ENCODE measurements around the gene PAPSS1. TPM values are rescaled to one million over a fixed set of nuclear protein-coding genes. Genes with fewer than 3 reads are reported as not detected.

The PAPSS1 gene
- total RNA-seq, 1 donor from 2014 or later, result 36.0 TPM

GRCh38 chr4:107629318-107629717, 90.7 kb downstream of the PAPSS1 start:
- Mint-ChIP-seq H3K9me3 (no peaks in the 10 kb centered on the region), H3K36me3 (ENCODE audit: low read depth) (peaks cover 11% of the 10 kb centered on the region), H3K27ac (no peak overlapping the region), H3K4me3 (no peak overlapping the region), H3K27me3 (ENCODE audit: insufficient read depth) (no peaks in the 10 kb centered on the region), H3K4me1 (ENCODE audit: low read depth) (no peaks in the 10 kb centered on the region)
- intact Hi-C loops (cut with micrococcal nuclease), result no loop called here
- DNase-seq (ENCODE audit: low spot score), result no peak

DNA sequence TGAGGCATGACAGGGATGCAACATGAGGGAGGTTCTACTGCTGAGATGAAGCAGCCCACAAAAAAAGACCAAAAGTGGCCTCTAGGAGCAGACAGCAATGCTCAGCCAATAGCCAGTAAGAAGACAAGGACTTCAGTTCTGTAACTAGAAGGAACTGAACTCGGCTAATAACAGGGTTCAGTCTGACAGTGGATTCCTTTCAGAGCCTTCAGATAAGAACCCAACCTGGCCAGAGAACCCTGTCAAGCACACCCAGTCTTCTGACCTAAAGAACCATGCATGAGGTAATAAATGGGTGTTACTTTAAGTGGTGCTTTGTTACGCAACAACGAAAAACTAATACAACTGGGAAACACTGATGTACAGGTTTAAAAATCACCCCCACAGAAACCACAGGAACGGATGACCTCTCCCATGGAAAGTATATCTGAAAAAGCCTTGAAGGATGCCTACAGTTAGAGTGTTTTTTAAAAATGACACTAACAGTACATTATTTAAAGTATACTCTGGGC, 94.6 kb downstream of the PAPSS1 start:
- Mint-ChIP-seq H3K36me3 (ENCODE audit: low read depth) (peaks cover 6% of the 10 kb centered on the region), H3K27me3 (ENCODE audit: insufficient read depth) (no peaks in the 10 kb centered on the region), H3K27ac (no peak overlapping the region), H3K9me3 (no peaks in the 10 kb centered on the region), H3K4me3 (no peak overlapping the region), H3K4me1 (ENCODE audit: low read depth) (no peaks in the 10 kb centered on the region)
- intact Hi-C loops (cut with micrococcal nuclease), result no loop called here
- no peak for DNase-seq (ENCODE audit: low spot score)

GRCh38 chr4:107624024-107624423, 96.0 kb downstream of the PAPSS1 start:
- Mint-ChIP-seq H3K27ac (no peak overlapping the region), H3K4me1 (ENCODE audit: low read depth) (no peaks in the 10 kb centered on the region), H3K36me3 (ENCODE audit: low read depth) (no peaks in the 10 kb centered on the region), H3K4me3 (no peak overlapping the region), H3K9me3 (no peaks in the 10 kb centered on the region), H3K27me3 (ENCODE audit: insufficient read depth) (no peaks in the 10 kb centered on the region)
- no peak for DNase-seq (ENCODE audit: low spot score)
- intact Hi-C loops (cut with micrococcal nuclease), result no loop called here

DNA sequence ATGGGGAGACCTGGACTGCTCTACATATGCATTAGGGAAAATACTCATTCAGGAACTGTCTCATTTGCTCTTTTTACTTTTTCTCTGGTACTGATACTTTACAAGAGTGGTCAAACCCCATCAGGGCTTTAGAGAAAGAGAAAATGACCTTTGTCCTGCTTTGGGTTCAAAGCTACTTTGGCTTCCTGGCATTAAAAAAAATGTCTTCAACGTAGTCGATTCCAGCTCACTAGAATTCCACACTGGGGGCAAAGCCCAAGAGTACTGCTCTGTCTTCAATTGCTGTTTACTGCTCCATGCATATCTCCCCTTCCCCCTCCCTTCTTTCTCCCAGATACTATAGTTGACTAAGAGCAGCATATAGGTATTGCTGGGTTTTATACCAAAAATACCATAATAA, 98.0 kb downstream of the PAPSS1 start:
- no peak overlapping the region for H3K4me3 Mint-ChIP-seq
- no peaks in the 10 kb centered on the region for H3K9me3 Mint-ChIP-seq
- intact Hi-C loops (cut with micrococcal nuclease), result no loop called here
- H3K27me3 Mint-ChIP-seq (ENCODE audit: insufficient read depth), result no peaks in the 10 kb centered on the region
- H3K27ac Mint-ChIP-seq, result no peak overlapping the region
- H3K4me1 Mint-ChIP-seq (ENCODE audit: low read depth), result no peaks in the 10 kb centered on the region
- no peak for DNase-seq (ENCODE audit: low spot score)
- H3K36me3 Mint-ChIP-seq (ENCODE audit: low read depth), result no peaks in the 10 kb centered on the region

DNA sequence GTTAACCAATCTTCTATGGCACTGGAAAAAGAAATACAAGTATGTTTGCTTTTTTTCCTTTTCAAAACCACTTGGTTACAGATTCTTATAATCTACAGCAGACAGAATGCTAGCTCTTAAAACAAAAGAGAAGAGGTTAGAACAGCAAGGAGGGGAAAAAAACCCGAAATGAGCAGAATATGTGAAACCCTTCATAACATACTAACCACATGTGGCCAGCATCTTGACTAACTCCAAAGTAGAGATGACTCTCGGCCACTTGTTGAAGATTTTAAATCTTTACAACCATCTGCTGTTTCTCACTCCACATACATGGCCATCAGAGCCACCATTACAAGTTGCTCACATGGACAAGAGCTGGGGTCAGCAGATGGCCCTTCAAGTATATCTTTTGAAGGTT, 100.3 kb downstream of the PAPSS1 start:
- no peaks in the 10 kb centered on the region for H3K4me1 Mint-ChIP-seq (ENCODE audit: low read depth)
- no peak overlapping the region for H3K27ac Mint-ChIP-seq
- DNase-seq (ENCODE audit: low spot score), result no peak
- no peak overlapping the region for H3K4me3 Mint-ChIP-seq
- intact Hi-C loops (cut with micrococcal nuclease), result no loop called here
- no peaks in the 10 kb centered on the region for H3K9me3 Mint-ChIP-seq
- H3K27me3 Mint-ChIP-seq (ENCODE audit: insufficient read depth), result no peaks in the 10 kb centered on the region
- no peaks in the 10 kb centered on the region for H3K36me3 Mint-ChIP-seq (ENCODE audit: low read depth)

DNA sequence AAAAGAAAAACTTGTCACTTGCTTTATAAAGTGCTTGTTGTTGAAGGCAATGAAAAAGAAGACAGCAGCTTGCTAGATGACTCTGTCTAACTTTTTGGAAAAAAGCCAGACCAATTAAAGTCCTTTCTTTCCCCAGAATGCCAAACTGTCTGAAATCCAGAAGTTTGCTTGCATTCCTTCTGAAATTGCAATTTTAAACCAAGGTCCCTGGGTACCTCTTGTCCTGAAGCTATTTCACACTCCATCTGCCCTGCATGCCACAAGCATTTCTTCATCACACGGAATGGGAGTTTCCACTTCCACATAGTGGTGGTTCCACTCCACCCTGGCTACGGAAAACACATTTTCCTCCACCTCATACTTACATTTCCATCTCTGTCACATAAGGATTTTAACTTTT, 101.0 kb downstream of the PAPSS1 start:
- Mint-ChIP-seq H3K9me3 (no peaks in the 10 kb centered on the region), H3K36me3 (ENCODE audit: low read depth) (no peaks in the 10 kb centered on the region), H3K4me3 (no peak overlapping the region), H3K4me1 (ENCODE audit: low read depth) (no peaks in the 10 kb centered on the region), H3K27me3 (ENCODE audit: insufficient read depth) (no peaks in the 10 kb centered on the region), H3K27ac (no peak overlapping the region)
- no peak for DNase-seq (ENCODE audit: low spot score)
- intact Hi-C loops (cut with micrococcal nuclease), result no loop called here

- no peaks in the 10 kb centered on the region for H3K9me3 Mint-ChIP-seq
- DNase-seq (ENCODE audit: low spot score), result no peak
- H3K4me1 Mint-ChIP-seq (ENCODE audit: low read depth), result no peaks in the 10 kb centered on the region
- no peaks in the 10 kb centered on the region for H3K36me3 Mint-ChIP-seq (ENCODE audit: low read depth)
- H3K27me3 Mint-ChIP-seq (ENCODE audit: insufficient read depth), result no peaks in the 10 kb centered on the region
- no peak overlapping the region for H3K4me3 Mint-ChIP-seq
- intact Hi-C loops (cut with micrococcal nuclease), result no loop called here
- no peak overlapping the region for H3K27ac Mint-ChIP-seq
Observed at GRCh38 chr4:107618656-107619055, 101.4 kb downstream of the PAPSS1 start.

- Mint-ChIP-seq H3K4me1 (ENCODE audit: low read depth) (no peaks in the 10 kb centered on the region), H3K27ac (no peak overlapping the region), H3K36me3 (ENCODE audit: low read depth) (peaks cover 5% of the 10 kb centered on the region), H3K4me3 (no peak overlapping the region), H3K27me3 (ENCODE audit: insufficient read depth) (no peaks in the 10 kb centered on the region), H3K9me3 (peaks cover 4% of the 10 kb centered on the region)
- DNase-seq (ENCODE audit: low spot score), result no peak
- intact Hi-C loops (cut with micrococcal nuclease), result no loop called here
Observed at GRCh38 chr4:107616838-107617389, 103.1 kb downstream of the PAPSS1 start.

- Mint-ChIP-seq H3K4me1 (ENCODE audit: low read depth) (no peaks in the 10 kb centered on the region), H3K27me3 (ENCODE audit: insufficient read depth) (no peaks in the 10 kb centered on the region), H3K4me3 (no peak overlapping the region), H3K27ac (no peak overlapping the region), H3K36me3 (ENCODE audit: low read depth) (peaks cover 5% of the 10 kb centered on the region), H3K9me3 (peaks cover 4% of the 10 kb centered on the region)
- DNase-seq (ENCODE audit: low spot score), result no peak
- intact Hi-C loops (cut with micrococcal nuclease), result no loop called here
Observed at GRCh38 chr4:107615809-107616208, 104.2 kb downstream of the PAPSS1 start.

DNA sequence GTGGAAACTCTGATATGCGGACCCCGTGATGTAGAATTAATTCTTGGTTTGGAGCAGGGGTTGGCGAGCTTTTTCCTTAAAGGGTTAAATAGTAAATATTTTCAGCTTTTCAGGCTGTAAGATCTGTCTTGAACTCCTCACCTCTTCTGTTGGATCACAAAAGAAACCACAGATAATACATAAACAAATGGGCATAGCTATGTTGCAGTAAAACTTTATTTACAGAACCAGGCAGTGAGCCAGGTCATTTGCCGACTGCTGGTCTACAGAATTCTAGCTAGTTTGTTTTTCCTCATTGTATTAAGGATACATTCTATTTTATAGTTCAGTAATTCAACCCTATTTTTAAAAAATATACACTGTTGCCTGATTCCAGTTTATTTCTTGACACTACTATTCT, 116.6 kb downstream of the PAPSS1 start:
- DNase-seq (ENCODE audit: low spot score), result no peak
- Mint-ChIP-seq H3K27me3 (ENCODE audit: insufficient read depth) (peaks cover 2% of the 10 kb centered on the region), H3K4me1 (ENCODE audit: low read depth) (no peaks in the 10 kb centered on the region), H3K27ac (no peak overlapping the region), H3K9me3 (no peaks in the 10 kb centered on the region), H3K36me3 (ENCODE audit: low read depth) (no peaks in the 10 kb centered on the region), H3K4me3 (no peak overlapping the region)
- intact Hi-C loops (cut with micrococcal nuclease), result no loop called here

GRCh38 chr4:107600983-107601382, 119.1 kb downstream of the PAPSS1 start:
- Mint-ChIP-seq H3K27ac (no peak overlapping the region), H3K4me3 (no peak overlapping the region), H3K4me1 (ENCODE audit: low read depth) (no peaks in the 10 kb centered on the region), H3K27me3 (ENCODE audit: insufficient read depth) (peaks cover 2% of the 10 kb centered on the region), H3K9me3 (no peaks in the 10 kb centered on the region), H3K36me3 (ENCODE audit: low read depth) (no peaks in the 10 kb centered on the region)
- intact Hi-C loops (cut with micrococcal nuclease), result no loop called here
- no peak for DNase-seq (ENCODE audit: low spot score)

DNA sequence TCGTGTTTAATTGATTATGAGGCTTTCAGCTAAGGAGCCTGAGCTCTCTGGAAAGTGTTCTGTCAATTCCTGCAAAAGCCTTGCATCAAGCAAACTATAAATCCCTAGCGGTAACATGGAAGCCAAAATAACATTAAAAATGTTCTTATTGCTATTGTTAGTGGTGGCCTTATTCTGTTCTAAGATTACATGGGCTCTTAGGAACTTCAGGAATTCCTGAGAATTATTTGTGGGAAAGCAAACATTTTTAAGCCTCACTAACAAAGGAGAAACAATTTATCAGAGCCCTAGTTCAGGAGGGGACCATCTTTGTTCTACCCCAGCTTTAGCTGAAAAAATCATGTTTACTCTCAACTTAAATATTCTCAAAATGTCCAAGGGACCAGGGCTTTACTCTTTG, 119.6 kb downstream of the PAPSS1 start:
- H3K36me3 Mint-ChIP-seq (ENCODE audit: low read depth), result no peaks in the 10 kb centered on the region
- no peak overlapping the region for H3K4me3 Mint-ChIP-seq
- H3K27ac Mint-ChIP-seq, result no peak overlapping the region
- H3K9me3 Mint-ChIP-seq, result no peaks in the 10 kb centered on the region
- H3K4me1 Mint-ChIP-seq (ENCODE audit: low read depth), result no peaks in the 10 kb centered on the region
- no peak for DNase-seq (ENCODE audit: low spot score)
- H3K27me3 Mint-ChIP-seq (ENCODE audit: insufficient read depth), result peaks cover 2% of the 10 kb centered on the region
- intact Hi-C loops (cut with micrococcal nuclease), result no loop called here

- intact Hi-C loops (cut with micrococcal nuclease), result no loop called here
- Mint-ChIP-seq H3K27ac (no peak overlapping the region), H3K36me3 (ENCODE audit: low read depth) (no peaks in the 10 kb centered on the region), H3K27me3 (ENCODE audit: insufficient read depth) (peaks cover 2% of the 10 kb centered on the region), H3K4me3 (no peak overlapping the region), H3K9me3 (no peaks in the 10 kb centered on the region), H3K4me1 (ENCODE audit: low read depth) (no peaks in the 10 kb centered on the region)
- DNase-seq (ENCODE audit: low spot score), result no peak
Observed at GRCh38 chr4:107599841-107600240, 120.2 kb downstream of the PAPSS1 start.

GRCh38 chr4:107593230-107593629, 126.8 kb downstream of the PAPSS1 start:
- no peak overlapping the region for H3K4me3 Mint-ChIP-seq
- H3K27me3 Mint-ChIP-seq (ENCODE audit: insufficient read depth), result peaks cover 9% of the 10 kb centered on the region
- DNase-seq (ENCODE audit: low spot score), result no peak
- H3K9me3 Mint-ChIP-seq, result no peaks in the 10 kb centered on the region
- no peak overlapping the region for H3K27ac Mint-ChIP-seq
- intact Hi-C loops (cut with micrococcal nuclease), result no loop called here
- no peaks in the 10 kb centered on the region for H3K36me3 Mint-ChIP-seq (ENCODE audit: low read depth)
- no peaks in the 10 kb centered on the region for H3K4me1 Mint-ChIP-seq (ENCODE audit: low read depth)

Data from activated T-helper 1 cell treated with anti-CD3 and anti-CD28 coated beads, Interleukin-12 subunit alpha, Interleukin-12 subunit beta, Interleukin-2, Interleukin-4 antibody, amounts not matched to agents 30 ng/mL and 10 ng/mL and 1 ng/mL, durations not matched to agents 14 hours and 24 hours and 36 hours (primary cell).